ENCODE measurements around the gene RALGAPA1.
A peak's percentile ranks its signal among the peaks of the same experiment; 100 is the strongest.
"Not testable (repeated sequence)": the region's sequence is repeated elsewhere in the genome, so short reads cannot be mapped to it uniquely, and the experiment has no call there.

The RALGAPA1 gene

DNA sequence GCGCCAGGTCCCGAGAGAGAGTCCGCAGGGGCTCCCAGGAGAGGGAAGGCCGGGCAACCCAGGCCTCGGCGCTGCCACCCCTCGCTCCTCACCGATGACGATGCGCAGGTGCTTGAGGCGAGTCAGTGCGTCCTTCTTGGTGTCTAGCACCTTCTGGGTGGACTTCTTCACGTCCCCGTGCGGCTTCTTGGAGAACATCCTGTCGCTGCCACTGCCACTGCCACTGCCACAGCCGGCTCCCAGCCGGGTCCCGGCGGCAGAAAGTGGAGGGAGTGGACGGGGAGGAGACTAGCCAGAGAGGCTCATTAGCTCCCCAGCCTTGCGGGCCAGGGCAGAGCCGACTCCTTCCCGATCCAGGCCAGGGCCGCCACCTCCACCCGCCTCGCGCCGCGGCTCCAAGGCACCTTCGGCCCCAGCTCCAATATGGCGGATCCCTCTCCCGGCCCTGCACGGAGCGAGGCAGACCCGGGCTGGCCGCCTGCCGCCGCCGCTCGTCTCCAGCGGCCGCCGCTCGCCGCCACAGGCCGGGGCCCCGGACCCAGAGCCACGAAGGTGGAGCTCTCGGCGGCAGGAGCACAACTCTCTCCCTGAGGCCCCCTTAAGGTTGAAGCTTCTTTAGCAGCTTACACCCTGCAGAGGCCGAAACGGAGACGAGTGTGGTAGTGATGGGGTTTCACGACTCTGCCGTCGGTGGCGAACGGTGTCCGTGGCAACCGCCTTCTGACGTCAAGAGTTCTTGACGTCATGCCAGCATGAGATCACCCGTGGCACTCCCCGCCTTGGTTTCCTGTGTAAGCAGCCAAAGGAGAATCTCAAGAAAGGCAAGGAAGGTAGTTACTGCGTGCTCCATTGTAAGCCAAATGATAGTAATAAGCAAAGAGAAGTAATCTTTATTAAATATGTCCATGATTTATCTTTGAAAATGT lies at the start of gene RALGAPA1:
Gene RALGAPA1 (minus strand): TSS at position 658 of the 926 bp plus-strand sequence. CDS start 460 bp downstream, at position 198.
- DNase-seq, result peak in 55 of 56 donors; percentile 47 to 96 (median 85)

DNA sequence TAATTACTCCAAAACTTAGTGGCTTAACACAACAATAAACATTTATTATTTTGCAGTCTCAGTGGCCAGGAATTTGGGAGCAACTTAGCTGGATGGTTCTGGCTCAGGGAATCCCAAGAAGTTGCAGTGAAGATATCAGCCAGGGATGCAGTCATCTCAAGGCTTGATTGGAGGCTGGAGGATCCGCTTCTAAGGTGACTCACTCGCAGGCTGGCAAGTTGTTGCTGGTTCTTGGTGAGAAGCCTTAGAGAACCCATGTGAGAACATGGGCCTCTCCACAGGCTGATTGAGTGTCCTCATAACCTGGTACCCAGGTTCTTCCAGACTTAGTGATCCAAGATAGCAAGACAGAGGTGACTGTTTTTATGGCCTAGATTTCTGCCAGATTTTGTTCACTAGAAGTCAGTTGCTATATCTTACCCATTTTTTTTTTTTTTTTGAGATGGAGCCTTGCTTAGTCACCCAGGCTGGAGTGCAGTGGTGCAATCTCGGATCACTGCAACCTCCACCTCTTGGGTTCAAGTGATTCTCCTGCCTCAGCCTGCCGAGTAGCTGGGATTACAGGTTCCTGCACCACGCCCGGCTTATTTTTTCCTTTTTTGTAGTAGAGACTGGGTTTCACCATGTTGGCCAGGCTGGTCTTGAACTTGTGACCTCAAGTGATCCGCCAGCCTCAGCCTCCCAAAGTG lies 49.6 kb upstream of the RALGAPA1 start:
- no peak for DNase-seq

DNA sequence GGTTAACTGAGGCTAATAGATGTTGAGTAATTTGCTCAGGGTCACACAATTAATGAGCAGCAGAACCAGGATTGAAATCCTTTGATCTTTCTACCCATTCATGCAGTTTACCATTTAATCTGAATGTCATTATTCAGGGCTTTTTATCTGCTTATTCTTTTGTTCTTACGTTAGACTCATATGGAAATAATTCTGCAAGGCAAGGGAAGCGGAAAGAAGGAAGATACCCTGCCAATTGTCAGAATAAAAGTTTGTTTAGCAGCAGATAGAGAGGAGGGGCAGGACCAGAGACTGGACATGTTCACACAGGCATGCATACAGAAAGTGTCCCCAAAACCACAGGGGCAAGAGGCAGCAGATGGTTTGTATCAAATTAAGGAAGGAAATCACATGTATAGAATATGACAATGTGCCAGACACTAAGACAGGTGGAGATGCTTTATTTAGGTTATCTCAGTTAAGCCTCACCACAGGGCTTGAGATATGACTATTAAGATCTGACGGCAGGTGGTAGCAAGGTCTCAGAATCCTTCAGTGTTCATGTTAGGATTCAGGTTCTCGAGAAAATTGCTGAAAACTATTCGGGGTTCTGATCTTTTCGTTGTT lies 46.9 kb upstream of the RALGAPA1 start:
- no peak for DNase-seq

DNA sequence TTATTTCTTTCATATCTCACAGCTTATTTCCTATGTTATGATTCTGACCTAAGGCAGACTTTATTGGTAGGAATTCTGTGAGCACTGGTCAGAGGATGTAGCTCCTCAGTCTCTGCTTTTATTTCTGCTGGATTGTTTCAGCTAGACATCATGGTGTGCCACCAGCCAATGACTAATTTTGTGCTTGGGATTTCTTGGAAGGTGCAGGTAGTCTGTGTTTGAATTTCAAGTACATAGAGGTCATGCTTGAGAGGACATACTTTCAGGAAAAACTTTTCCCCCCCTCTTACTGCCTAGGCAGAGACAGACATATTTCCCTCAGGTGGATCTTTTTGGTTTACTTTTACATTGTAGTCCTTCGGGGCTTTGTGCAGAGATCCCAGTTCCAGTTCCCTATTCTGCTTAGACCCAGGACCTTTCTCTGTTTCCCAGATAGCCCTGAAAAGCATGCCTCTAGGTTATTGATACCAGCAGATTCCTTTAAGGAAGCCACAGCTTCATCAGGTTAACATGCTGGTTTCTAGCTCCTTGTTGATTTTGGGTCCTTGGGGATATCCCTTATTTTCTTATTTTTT lies 45.7 kb upstream of the RALGAPA1 start:
- DNase-seq, result no peak

DNA sequence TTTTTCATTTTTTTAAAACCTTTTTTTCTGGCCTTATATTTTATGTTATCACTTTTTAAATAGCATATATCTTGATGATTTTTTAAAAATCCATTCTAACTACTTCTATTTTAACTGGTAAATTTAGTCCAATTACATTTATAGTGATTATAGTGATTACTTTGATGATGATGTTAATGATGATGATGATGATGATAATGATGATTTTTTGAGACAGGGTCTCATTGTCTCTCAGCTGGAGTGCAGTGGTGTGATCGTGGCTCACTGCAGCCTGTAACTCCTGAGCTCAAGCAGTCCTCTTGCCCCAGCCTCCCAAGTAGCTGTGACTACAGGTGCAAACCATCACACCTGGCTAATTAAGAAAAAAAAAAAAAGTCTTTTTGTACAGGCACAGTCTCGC lies 44.1 kb upstream of the RALGAPA1 start:
- DNase-seq, result no peak

DNA sequence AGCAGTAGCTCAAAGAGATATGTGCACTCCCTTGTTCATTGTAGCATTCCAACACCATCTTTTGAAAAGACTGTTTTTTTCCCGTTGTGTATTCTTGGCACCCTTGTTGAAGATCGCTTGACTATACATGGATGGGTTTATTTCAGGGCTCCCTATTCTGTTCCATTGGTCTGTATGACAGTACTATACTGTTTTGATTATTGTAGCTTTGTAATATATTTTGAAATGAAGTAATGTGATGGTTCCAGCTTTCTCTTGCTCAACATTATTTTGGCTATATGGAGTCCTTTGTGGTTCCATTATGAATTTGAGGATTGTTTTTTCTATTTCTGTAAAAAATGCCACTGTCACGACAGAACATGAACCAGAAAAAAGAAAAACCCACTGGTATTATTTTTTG lies 42.7 kb upstream of the RALGAPA1 start:
- DNase-seq, result no peak

DNA sequence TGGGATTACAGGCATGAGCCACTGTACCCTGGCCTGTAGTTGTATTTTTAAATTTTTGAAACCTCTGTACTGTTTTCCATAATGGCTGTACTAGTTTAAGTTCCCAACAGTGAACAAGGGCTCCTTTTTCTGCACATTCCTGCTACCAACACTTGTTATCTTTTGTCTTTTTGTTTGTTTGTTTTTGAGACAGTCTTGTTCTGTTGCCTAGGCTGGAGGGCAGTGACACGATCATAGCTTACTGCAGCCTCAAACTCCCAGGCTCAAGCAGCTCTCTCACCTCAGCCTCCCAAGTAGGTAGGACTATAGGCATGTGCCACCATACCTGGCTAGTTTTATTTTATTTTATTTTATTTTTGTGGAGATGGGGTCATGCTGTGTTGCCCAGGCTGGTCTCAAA lies 40.0 kb upstream of the RALGAPA1 start:
- no peak for DNase-seq

GRCh38 chr14:35847636-35848035 lies 38.5 kb upstream of the RALGAPA1 start:
- no peak for DNase-seq

GRCh38 chr14:35844494-35844893 lies 35.4 kb upstream of the RALGAPA1 start:
- DNase-seq, result no peak

GRCh38 chr14:35842245-35842644 lies 33.1 kb upstream of the RALGAPA1 start:
- DNase-seq, result not testable (repeated sequence)

DNA sequence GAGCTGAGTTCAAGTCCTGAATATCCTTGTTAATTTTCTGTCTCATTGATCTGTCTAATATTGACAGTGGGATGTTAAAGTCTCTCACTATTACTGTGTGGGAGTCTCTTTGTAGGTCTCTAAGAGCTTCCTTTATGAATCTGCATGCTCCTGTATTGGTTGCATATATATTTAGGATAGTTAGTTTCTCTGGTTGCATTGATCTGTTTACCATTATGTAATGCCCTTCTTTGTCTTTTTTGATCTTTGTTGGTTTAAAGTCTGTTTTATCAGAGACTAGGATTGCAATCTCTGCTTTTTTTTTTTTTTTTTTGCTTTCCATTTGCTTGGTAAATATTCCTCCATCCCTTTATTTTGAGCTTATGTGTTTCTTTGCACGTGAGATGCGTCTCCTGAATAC lies 32.6 kb upstream of the RALGAPA1 start:
- not testable (repeated sequence) for DNase-seq

DNA sequence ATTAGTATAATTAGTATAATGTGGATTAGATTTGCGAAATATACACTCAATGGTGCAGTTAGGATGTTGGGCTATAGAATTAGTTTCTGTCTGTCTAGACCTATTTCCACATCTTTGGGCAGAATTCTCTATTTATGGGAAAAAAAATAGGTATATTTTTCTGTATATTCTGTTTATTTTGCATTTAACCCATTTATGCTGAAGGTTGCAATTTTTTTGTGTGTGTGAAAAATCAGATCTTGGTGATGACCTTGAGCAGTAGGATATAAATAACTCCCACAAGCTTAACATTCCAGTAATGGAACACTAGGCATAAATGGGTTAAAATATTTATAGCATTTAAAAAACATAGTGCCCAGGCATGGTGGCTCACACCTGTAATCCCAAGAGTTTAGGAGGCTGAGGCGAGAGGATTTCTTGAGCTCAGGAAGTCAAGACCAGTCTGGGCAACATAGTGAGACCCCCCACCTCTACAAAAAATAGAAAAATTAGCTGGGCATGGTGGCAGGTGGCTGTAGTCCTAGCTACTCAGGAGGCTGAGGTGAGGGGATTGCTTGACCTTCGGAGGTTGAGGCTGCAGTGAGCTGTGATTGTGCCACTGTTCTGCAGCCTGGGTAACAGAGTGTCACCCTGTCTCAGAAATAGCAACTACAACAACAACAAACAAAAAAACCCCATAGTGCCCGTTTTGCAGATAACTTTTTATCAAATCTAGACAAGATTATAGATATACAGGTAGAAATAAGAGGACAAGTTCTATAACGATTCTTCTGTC lies 26.3 kb upstream of the RALGAPA1 start:
- DNase-seq, result no peak

GRCh38 chr14:35829449-35829848 lies 20.4 kb upstream of the RALGAPA1 start:
- DNase-seq, result no peak

DNA sequence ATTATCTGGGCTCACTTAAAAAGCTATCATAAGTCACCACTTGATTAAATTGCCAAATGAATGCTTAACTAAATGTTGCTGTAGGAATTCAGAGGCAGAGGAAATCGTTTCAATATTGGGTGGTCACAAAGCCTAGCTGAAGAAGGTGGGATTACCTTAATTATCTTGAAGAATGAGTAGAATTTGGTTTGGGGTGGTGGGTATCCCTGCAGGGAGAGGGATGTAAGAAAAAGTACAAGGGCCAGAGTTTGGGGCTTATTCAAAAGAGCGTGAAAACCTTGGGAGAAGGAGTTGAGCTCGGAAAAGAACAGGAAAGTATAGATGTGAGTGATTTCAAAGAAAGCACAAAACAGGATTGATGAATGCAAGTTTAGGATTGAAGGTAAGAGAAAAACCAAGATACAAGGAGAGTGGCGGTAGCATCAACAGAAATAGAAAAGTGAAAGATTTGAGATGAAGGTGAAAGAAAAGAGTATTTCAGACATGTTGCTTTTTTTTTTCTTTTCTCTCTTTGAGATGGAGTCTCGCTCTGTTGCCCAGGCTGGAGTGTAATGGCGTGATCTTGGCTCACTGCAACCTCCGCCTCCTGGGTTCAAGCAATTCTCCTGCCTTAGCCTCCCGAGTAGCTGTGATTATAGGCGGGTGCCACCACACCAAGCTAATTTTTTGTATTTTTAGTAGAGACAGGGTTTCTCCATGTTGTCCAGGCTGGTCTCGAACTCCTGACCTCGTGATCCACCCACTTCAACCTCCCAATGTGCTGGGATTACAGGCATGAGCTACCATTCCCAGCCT lies 18.8 kb upstream of the RALGAPA1 start:
- DNase-seq, result no peak

DNA sequence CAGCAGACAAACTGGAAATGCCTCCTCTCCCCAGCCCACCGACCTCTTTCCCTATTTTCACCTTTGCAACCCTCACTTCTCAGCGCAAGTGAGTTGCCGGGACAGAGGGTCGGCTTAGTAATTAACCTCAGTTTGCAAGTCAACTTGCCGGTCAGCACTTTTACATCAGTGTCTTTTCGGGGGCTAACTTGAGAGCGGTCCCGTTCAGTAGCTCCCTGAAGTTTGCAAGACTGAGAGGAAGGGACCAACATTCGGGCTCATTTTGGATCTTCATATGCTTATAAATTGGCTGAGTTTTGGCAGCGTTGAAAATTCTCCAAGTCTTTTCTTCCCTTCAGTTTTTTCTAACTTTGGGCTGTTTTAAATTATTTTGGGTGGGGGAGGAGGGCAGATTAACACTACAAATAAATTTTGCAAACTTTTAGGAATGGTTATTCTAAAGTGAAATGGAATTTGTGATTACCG lies 17.9 kb upstream of the RALGAPA1 start:
- DNase-seq, result no peak

- peak; percentile 44 to 99 (median 96) for DNase-seq
Measured at GRCh38 chr14:35826218-35826951, 17.3 kb upstream of the RALGAPA1 start, which contains the start of gene BRMS1L. BRMS1L (plus strand) TSS chr14:35826338; CDS start chr14:35826517, 179 bp downstream.

DNA sequence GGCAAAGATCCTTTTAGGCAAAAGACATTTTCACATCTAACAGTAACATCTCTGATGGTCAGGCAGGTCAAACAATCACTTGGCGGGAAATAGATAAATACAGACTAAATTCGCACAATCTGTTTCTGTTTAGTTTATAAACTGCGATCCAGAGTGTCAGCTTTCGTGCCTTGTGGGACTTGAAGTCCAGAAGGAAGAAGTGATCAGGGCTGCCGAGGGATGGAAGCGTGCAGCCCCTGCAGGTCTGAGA lies 16.8 kb upstream of the RALGAPA1 start:
- DNase-seq, result no peak

GRCh38 chr14:35824446-35825165 lies 15.5 kb upstream of the RALGAPA1 start:
- DNase-seq, result not testable (repeated sequence)

GRCh38 chr14:35822501-35822900 lies 13.4 kb upstream of the RALGAPA1 start:
- no peak for DNase-seq

Measured in amygdala (tissue), 56 donors.